Brain microvascular endothelial cell (primary cell): ENCODE measurements around the gene RAB23.

Experiments used
- DNase-seq: peaks from one replicate; pipeline ENCODE4 v3.0.0-alpha.2; 2020
- H3K27ac ChIP-seq: fragments of 250-450 bp; sonication (Bioruptor Pico); 2 replicates; pipeline ENCODE4 v1.5.1; 2020; ENCODE audit warnings: mild to moderate bottlenecking, moderate library complexity
- H3K27me3 ChIP-seq: fragments of 250-450 bp; sonication (Bioruptor Pico); replicated peaks from 2 replicates; pipeline ENCODE4 v1.5.1; 2020; ENCODE audit warnings: mild to moderate bottlenecking
- H3K36me3 ChIP-seq: fragments of 250-450 bp; sonication (Bioruptor Pico); replicated peaks from 2 replicates; pipeline ENCODE4 v1.5.1; 2020; ENCODE audit warnings: mild to moderate bottlenecking
- H3K4me3 ChIP-seq: 2 replicates; pipeline ENCODE4 v1.5.1; 2011; ENCODE audit warnings: low read depth, mild to moderate bottlenecking, control low read depth, low read length, moderate library complexity
- in situ Hi-C: cut with HindIII; loops from 2 replicates; pipeline ENCODE4 v1.10.0; 2017; ENCODE audit warnings: low sequenced_read_pairs, low pct_ligation_motif_present
- TF ChIP-seq, protein P1 (sequence below): IDR thresholded peaks from 2 replicates; pipeline ENCODE4 v1.5.1; 2011; ENCODE audit warnings: low read depth, mild to moderate bottlenecking, moderate library complexity, low read length, control low read depth, inconsistent platforms; ENCODE audit errors: missing control alignments

The RAB23 gene

DNA sequence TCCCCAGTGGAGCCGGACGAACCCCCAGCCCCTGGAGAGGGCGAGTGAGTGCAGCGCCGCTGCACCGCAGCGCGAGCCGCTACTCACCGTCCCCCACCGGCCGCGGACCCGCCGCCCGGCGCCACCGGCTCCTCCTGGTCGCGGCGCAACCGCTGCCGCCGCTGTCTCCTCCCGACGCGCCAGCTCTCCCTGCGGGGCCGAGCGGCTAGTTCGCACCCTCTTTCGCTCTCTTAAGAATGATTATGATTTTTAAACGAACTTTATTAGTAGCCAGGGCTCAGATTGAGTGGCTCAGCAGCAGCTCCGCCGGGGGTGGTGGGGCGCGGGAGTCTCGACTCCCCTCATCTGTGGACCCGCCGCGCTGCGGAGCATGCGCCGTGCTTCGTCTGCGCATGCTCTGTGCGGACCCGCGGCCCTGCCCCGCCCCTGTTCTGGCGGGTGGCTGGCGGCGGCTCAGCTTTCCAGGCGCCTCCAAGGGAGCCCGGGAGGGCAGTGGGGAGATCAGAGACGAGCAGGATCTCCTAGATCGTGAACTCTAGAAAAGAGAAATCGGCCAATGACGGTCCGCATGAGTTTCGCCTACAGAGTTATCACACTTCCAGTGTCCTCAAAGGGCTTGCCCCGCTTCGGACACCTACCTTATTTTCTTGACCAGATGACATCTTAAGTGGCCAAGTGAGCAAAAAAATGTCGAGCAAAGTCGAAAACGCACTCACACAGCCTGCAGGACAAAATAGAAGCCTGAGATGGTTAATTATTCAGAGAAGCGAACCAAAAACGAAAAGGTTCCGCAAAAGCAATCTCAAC lies at the start of gene RAB23:
Gene RAB23 (minus strand): TSS at position 372 of the 807 bp plus-strand sequence. CDS start 11,927 bp downstream, outside the sequence.
- in situ Hi-C loops, result no loop called here
- peak within 1 kb of the TSS; percentile 90 for H3K27ac ChIP-seq

DNA sequence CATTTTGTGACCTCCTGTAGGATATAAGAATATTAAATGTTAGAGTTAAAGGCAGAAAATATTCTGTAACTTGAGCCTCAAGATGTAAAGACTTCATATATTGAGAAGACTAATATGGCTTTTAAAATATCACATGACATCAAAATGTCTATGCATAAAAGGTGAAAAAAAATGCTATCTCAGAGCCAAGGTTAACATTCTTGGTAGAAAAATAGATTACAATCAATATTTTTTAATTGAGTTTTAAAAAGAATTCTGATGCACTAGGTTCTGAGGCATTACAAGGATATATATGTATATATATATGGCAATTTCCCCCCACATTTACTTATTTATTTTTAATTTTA lies 46.2 kb upstream of the RAB23 start:
- Histone ChIP-seq H3K27me3 (no peaks in the 10 kb centered on the region), H3K36me3 (no peaks in the 10 kb centered on the region), H3K4me3 (no peak overlapping the region), H3K27ac (peak overlapping the region; percentile 23)
- TF ChIP-seq, protein P1, sequence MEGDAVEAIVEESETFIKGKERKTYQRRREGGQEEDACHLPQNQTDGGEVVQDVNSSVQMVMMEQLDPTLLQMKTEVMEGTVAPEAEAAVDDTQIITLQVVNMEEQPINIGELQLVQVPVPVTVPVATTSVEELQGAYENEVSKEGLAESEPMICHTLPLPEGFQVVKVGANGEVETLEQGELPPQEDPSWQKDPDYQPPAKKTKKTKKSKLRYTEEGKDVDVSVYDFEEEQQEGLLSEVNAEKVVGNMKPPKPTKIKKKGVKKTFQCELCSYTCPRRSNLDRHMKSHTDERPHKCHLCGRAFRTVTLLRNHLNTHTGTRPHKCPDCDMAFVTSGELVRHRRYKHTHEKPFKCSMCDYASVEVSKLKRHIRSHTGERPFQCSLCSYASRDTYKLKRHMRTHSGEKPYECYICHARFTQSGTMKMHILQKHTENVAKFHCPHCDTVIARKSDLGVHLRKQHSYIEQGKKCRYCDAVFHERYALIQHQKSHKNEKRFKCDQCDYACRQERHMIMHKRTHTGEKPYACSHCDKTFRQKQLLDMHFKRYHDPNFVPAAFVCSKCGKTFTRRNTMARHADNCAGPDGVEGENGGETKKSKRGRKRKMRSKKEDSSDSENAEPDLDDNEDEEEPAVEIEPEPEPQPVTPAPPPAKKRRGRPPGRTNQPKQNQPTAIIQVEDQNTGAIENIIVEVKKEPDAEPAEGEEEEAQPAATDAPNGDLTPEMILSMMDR, result no peak
- in situ Hi-C loops, result no loop called here
- no peak for DNase-seq

More for the DNA sequence above, at the start of gene RAB23:
- no peaks in the 10 kb centered on the region for H3K36me3 ChIP-seq
- H3K4me3 ChIP-seq, result peak within 1 kb of the TSS; percentile 88
- peak; percentile 67 for DNase-seq
- TF ChIP-seq, protein P1, result no peak
- no peaks in the 10 kb centered on the region for H3K27me3 ChIP-seq

DNA sequence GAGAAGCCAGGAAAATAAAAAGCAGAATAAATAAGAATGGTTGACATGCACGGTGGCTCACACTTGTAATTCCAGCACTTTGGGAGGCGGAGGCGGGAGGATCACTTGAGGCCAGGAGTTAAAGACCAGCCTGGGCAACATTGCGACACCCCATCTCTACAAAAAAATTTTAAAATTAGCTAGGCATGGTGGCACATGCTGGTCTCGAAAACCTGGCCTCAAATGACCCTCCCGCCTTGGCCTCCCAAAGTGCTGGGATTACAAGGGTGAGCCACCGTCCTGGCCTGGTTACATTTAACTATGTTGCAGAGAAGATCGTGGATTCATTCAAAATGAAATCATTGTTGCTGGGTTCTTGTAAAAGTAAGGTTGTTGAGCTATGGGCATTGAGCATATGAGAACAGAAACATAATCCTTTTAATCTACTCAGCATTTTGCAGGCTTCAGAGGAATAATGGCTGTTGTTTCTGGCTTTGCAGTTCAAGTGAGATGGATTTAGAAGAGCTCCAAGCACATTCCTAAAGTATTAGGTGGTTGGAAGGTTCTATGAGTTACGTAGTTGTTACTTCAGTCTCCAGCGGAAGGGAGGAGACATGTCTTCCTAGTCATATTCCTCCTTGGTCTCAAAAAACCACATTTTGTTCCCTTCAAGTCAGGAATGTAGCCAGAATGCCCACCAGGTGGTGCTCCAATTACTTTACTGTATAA lies 45.6 kb upstream of the RAB23 start:
- Histone ChIP-seq H3K27me3 (no peaks in the 10 kb centered on the region), H3K27ac (peak overlapping the region; percentile 80), H3K4me3 (no peak overlapping the region), H3K36me3 (no peaks in the 10 kb centered on the region)
- peak; percentile 97 for DNase-seq
- in situ Hi-C loops, result no loop called here
- TF ChIP-seq, protein P1, result peak; percentile 74

DNA sequence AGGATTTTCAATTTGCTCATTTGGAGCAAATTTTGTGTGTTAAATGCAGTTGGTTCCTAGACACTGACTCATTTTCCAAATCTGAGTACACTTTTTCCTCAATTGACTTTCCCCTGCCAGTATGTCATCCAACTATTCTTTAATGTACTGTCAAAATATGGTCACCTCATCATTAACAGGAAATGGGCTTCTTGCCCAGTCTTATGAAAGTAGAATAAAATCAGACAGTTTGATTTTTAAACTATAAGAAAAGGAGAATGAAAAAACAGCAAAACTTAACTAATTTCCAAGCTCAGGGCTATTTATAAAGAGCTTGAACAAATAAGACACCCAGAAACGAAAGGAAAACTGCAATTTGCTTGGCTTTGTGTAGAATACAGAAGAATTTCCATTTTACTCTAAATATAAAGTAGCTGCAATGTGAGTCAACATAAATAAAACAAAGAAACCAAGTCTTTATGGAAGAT lies 43.7 kb upstream of the RAB23 start:
- H3K4me3 ChIP-seq, result no peak overlapping the region
- no peaks in the 10 kb centered on the region for H3K36me3 ChIP-seq
- in situ Hi-C loops, result no loop called here
- TF ChIP-seq, protein P1, result no peak
- peak; percentile 41 for DNase-seq
- H3K27ac ChIP-seq, result peak overlapping the region; percentile 84
- H3K27me3 ChIP-seq, result no peaks in the 10 kb centered on the region

DNA sequence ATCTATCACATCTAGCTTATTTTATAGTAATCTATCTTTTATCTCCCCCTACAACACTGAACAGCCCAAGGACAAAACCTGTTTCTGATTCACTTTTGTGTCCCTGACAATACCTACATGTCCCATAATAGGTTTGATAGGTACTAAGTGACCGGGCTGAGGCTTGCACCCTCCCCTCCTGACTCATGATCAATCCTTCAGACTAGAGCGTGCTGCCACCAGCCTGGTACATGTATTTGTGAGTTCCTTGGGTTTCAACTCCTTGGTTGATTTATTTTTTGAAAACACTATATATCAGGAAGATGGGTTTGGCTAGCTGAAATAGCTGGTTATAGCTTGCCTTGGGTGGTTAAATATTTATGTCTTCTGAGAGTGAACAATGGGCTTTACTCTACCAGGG lies 41.6 kb upstream of the RAB23 start:
- H3K4me3 ChIP-seq, result no peak overlapping the region
- no peaks in the 10 kb centered on the region for H3K27me3 ChIP-seq
- peak overlapping the region; percentile 93 for H3K27ac ChIP-seq
- DNase-seq, result peak; percentile 29
- H3K36me3 ChIP-seq, result no peaks in the 10 kb centered on the region
- TF ChIP-seq, protein P1, result no peak
- in situ Hi-C loops, result no loop called here
